Stimulated activated naive CD8-positive, alpha-beta T cell treated with anti-CD3 and anti-CD28 coated beads, Interleukin-15, Interleukin-2, amounts not matched to agents 100 U/mL and 50 U/mL, for 24 hours (primary cell): ENCODE results near the gene PFDN1.

Source experiments
- ATAC-seq: fragments of 150-1000 bp; cut with Tn5 transposase; one replicate; pipeline ENCODE4 v1.10.0; 2021
- DNase-seq: peaks from one replicate; pipeline ENCODE4 v3.0.0; 2021

The PFDN1 gene

DNA sequence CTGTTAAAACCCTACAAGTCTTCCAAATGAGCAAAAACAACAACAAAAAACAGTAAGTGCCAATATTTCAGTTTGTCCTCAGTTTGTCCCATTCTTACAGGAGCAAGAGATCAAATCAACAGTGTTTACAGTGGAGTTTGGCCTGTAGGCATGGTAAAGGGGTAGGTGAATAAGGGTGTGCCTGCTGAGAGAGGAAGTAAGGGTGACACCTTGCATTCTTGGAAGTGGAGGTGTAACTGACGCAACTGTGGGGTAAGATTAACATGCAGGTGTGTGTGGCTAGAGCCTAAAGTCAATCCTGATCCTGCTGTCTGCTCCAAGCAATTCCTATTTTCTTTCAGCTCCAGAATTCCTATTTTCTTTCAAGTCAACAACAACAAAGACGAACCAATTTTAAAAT lies 43.4 kb downstream of the PFDN1 start:
- no peak for DNase-seq
- no peak for ATAC-seq

DNA sequence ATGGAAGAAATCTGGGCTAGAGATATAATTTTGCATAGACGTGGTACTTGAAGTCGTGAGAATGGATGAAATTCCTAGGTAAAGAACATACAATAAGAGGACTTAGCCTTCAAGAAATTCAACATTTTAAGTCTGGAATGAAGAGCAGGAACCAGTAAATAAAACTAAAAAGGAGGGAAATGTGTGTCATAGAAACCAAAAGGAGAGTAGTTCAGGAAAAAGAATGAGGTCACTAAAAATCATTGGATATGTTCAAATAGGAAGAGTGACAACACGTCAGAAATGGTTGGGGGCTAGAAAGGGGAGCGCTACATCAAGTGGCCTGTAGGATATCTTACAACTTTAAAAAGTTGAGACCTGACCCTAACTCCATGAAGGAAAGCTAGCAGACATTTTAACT lies 44.0 kb downstream of the PFDN1 start:
- DNase-seq (no peak), ATAC-seq (no peak)

DNA sequence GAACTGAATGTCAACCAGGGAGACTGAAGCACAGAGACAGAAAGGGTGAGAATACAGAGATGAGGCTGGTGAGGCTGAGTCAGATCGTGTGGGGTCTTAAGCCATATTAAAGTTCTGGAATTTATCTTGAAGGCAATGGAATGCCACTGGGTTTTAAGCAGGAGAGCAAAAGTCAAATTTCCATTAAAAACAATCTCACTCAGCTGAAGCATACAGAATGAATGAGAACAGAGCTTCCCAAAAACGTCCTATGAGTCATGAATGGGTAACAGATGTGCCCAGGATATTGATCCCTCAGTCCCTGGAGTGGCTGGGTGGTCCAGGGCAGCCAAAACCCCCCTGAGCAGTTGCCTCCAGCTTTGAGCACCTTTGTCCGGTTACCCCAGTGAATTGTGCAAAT lies 44.9 kb downstream of the PFDN1 start:
- no peak for DNase-seq

DNA sequence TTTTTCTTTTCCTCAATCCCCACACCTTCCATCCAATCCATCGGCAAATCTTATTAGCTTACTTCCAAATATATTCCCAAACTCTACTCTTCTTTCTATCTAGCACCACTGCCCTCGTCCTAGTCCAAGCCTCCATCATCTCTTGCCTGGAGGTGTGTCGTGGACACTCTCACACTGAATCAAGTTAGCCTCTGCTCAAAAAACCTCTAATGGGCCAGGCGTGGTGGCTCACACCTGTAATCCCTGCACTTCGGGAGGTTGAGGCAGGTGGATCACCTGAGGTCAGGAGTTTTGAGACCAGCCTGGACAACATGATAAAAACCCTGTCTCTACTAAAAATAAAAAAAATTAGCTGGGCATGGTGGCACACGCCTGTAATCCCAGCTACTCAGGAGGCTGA lies 46.2 kb downstream of the PFDN1 start:
- ATAC-seq, result no peak

More for the DNA sequence above, 44.9 kb downstream of the PFDN1 start:
- no peak for ATAC-seq

DNA sequence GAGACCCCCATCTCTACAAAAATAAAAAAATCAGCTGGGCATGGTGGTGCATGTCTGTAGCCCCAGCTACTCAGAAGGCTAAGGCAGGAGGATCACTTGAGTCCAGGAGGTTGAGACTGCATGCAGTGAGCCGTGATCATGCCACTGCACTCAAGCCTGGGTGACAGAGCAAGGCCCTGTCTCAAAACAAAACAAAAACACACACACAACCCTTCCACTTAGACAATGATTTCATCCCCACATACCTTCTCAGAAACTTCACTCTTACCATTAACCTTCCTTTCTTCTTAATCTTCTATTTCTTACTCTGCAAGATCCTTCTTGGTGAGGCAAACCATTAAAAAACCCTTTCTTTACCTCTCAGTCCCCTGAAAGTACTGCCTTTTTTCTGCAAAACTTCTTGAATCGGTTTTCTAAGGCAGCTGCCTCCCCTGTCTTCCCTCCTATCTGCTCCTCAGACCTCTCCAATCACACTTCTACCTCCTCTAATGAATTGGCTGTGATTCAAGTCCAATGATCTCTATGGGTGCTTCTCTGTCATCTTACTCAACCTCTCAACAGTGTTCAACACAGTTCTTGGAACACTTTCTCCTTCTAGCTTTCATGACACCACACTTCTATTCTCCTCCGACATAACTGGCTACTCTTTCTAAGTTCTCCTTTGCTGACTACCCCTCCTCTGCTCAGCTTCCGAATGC lies 47.3 kb downstream of the PFDN1 start:
- ATAC-seq (no peak), DNase-seq (no peak)

More for the DNA sequence above, 46.2 kb downstream of the PFDN1 start:
- DNase-seq, result no peak

DNA sequence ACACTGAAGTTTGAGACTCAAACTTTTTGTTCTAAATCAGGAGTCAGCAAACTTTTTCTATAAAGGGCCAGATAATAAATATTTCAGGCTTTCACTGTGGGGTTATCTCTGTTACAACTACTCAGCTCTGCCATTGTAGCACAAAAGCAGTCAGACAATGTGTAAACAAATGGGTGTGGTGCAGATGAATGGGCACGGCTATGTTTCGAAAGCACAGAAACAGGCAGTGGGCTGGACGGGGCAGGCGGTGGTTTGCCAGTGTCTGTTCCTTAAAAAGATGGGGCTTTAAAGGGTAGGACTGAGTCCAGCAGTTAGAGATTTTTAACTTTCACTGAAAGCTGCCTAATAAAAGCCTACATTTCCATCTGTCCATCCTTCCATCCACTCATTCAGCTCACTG lies 48.9 kb downstream of the PFDN1 start:
- no peak for ATAC-seq
- DNase-seq, result no peak

DNA sequence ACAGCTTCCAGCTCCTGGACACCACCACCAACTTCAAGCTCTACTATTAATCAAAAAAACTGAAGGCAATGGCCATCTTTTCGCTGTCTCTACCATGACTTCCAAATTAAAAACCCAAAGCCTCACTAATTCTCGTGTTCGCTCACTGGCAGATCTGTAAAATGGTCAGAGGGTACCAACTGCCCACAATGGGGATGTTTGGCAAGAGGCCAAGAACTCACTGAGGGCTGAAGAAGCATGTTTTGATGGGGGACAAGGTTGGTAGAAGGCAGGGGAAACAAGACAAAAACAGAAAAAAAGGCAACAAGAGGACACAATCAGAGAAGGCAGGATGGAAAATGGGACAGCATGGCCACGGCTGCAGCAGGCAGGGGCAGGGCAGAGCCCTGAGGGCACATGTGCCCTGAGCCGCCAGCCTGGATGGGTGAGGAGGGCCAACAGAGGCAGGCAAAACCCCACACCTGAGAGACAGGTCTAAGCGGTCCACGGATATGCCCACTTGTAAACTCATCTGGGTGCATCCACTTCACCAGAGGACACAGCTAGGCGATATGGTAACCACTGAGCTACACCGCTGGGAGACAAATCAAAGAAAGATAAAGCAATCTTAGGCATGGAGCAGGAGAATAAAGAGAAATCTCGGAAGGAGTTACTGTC lies 50.3 kb downstream of the PFDN1 start:
- DNase-seq (no peak), ATAC-seq (no peak)

DNA sequence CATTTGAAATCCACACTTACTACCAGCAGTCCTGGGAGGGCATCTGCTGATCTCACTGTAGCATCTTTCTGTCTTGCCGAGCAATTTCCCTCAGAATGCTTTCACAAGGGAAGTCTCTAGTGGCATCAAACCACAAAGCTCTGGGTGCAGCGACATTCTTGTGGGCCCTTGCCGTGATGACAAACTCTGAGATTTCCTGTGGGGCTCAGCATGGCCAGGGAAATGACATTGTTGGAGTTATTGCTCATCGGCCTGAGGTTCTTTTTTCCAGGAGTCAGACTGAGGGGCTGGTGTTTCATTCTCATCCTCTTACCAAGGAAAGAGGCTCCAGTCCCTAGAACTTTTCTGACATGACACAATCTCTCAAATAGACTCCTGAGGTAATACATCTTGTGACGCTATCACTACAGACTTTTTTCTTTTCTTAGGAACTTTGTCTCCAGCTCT lies 51.4 kb downstream of the PFDN1 start:
- peak; percentile 71 for DNase-seq
- ATAC-seq, result peak; percentile 96

DNA sequence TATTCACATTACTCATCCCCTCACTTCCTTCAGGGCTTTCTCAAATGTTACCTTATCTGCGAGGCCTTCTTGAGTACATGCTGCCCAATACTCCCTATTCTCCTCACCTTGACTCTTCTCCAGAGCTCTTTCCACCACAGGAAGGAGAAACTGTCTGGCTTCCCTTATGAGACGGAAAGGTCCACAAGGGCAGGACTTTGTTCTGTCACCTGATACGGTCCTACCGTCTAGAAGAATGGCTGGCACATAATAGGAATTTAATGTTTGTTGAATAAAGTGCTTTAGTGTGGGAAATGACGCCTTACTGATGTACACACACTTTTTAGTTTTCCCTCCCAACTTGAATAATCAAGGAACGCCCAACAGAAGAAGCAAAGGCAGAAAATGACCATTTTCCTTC lies 52.5 kb downstream of the PFDN1 start:
- ATAC-seq (no peak), DNase-seq (no peak)

DNA sequence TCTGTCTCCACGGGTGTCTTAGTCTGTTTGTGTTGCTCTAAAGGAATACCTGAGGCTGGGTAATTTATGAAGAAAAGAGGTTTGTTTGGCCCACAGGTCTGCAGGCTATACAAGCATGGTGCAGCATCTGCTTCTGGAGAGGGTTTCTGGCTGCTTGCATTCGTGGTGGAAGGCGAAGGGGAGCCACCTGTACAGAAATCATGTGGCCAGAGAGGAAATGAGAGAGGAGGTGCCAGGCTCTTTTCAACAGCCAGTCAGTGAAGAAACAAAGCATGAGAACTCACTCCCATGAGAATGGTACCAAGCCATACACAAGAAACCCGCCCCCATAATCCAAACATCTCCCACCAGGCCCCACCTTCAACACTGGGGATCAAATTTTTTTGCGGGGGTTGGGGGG lies 53.4 kb downstream of the PFDN1 start:
- no peak for ATAC-seq
- no peak for DNase-seq

DNA sequence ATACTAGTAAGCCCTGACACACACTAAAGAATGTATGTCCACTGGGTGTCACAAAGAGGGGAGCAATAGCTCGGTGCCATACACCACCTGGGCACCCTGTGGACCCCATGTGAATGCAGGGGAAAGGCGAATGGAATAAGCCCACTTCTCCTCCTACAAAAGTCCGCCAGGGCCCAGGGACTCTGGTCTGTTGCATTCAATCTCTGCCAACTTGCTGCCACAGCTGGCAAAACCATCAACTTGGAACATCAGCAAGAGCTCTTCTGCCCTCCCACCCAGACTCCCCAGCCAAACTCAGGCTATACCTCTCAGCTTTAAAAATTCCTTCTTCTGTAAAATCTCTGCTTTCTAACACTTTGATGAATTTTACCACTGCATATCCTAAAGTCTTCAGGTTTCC lies 54.5 kb downstream of the PFDN1 start:
- no peak for DNase-seq
- no peak for ATAC-seq

DNA sequence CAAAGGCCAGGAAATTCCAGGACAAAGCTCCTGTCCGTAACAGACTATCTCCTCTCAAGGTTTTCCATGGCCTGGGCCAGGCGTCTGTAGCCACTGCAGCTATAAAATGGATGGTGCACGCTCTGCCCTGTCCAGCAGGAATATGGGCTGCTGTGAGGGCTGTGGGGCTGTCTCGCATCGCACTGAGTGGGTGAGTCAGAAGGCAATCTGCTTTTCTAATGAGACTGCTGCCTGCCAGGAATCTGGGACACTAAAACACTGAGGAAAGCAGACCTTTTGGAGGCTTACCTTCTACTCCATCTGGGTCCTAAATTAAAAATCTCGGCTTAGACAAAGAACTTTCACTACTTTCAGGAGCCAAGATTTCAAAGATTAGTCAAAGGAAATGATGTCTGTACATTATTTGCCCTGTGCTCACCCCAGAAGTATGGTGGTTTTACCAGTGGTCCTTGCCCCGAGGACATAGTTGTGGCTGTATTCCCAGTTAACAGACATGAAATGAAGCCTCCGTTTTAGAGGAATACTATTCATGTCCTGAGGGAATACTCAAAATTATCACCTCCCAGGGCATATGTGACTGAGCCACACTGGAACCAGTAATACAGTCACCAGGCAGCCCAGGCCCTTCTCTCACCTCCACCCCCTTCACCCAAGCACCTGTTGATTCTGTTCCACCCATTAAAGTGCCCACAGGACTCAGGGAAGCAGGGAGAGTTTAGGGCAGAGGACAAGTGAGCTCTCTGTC lies 56.4 kb downstream of the PFDN1 start:
- DNase-seq (no peak), ATAC-seq (no peak)

DNA sequence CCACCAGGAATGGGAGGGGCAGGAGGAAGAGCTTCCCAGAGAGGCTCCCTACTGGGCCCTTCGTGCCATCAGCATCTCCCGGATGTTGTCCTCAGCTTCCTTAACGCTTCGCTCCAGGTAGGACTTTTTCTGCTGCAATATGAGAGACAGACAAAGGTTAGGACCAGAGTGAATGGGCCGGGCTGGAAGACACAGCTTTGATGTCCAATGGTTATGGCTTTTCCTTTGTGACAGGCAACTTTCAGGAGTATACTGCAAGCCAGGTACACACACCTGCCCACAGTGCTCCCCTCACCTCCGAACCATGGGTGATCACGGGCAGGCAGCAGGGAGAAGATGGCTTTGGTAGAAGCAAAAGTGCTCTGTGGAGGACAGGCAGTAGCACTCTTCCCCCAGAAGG lies 57.0 kb downstream of the PFDN1 start:
- ATAC-seq (no peak), DNase-seq (no peak)

DNA sequence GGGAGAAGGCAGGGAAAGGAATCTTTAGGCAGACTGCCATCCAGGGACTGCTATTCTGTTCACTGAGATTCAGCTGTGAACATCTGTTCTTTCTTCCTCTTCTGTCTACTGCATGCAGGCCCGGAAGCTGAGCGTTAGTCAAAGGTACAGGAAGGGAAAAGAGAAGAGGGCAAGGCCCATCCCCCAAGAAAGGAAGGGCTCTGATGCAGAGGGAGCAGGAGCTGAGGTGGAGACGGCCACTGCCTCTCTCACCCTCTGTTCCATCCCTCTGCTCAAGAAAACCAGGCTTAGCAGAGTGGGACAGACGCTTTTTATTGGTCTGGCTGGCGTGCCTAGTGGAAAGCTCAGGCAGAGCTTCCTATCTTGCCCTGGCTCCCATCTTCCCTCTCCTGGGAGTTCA lies 57.6 kb downstream of the PFDN1 start:
- ATAC-seq (no peak), DNase-seq (no peak)

DNA sequence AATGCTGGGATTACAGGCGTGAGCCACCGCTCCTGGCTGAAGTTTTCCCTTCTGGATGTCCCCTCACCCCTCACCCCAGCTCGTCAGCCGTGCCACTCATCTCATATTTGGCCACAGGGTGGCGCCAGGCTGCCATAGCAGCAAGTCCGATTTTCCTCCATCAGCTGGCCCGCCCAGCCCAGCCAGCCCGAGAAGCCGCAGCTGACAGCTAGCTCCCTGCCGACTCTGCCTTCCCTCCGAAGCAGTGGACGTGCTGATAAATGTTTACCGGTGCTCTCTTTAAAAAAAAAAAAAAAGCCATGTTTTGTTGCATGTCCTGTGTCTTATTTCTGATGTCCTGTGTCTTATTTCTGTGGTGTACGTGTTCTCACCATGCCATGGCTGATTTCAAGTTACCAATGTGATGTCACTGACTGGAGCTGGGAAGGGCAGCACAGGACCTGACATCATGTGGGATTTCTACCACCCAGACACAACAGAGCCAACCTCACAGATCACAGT lies 58.3 kb downstream of the PFDN1 start:
- DNase-seq, result peak; percentile 87
- ATAC-seq, result peak; percentile 70

DNA sequence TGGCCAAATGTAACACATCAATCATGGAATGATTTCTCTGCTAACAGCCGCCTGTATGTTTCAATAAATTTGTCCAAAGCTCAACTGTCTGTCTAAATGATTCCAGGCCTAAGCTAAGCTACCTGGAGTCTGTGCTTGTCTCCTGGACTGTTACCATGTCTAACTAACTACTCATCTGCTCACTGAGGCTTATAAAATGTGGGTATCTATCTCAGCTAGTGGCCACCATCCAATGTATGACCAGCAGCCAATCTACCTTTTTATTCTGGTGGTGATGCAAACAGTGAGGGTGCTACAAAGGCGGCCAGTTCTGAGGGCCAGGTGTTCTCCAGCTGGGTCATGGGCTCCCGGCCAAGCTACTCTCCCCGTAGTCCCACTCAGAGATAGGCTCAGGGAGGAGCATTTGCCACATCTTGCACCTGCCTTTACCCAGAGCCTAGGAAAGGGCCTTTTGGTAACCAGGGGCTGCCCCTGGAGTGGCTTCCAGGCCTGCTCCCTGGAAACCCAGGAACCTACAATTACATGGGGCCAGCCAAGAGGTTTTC lies 59.1 kb downstream of the PFDN1 start:
- no peak for ATAC-seq

DNA sequence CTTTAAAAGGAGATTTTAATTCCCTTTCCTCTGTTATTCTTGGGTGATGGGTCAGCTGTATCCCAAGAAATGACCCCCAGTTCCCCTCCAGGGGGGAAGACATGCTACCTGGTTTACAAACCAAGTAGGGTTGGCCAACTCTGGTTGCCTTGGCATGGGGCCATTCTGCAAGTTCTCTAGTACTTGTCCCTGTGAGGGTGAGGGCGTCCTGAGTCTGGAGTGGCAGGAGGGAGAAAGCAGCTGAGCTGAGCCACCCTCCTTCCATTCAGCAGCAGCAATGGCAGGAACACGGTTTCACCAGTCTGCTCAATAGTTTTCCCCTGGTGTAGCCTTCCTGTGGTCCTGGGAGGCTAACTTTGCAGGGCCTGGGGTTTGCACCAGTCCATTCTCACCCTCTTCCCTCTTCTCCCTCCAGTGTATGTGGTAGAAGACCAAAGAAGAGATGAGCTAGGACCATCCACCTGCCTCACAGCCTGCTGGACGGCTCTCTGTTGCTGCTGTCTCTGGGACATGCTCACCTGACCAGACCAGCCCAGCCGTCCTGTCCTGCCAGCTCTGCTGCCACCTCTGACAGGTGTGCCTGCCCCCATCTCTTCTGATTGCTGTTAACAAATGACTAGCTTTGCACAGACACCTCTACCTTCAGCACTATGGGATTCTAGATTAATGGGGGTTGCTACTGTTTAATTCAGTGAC lies 59.9 kb downstream of the PFDN1 start:
- ATAC-seq (no peak), DNase-seq (no peak)

More for the DNA sequence above, 59.1 kb downstream of the PFDN1 start:
- DNase-seq, result no peak

DNA sequence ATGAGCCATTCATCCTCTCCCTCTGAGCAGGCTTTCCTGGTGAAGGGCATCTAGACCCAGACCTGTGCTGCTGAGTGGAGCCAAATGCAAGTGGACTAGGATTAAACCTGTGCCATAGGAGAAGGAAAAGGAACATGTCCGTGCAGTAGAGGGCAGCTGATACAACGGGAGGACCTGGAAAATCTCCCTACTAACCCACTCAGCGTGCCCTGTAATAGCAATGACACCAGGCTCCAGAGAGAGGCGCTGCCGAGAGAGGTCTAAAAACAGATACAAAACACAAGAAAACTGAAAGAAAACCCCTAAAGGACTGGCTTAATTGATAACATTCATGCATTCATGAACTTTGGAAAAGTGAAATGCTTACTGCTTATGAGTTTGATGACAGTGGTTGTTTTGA lies 60.8 kb downstream of the PFDN1 start:
- DNase-seq, result no peak
- no peak for ATAC-seq

DNA sequence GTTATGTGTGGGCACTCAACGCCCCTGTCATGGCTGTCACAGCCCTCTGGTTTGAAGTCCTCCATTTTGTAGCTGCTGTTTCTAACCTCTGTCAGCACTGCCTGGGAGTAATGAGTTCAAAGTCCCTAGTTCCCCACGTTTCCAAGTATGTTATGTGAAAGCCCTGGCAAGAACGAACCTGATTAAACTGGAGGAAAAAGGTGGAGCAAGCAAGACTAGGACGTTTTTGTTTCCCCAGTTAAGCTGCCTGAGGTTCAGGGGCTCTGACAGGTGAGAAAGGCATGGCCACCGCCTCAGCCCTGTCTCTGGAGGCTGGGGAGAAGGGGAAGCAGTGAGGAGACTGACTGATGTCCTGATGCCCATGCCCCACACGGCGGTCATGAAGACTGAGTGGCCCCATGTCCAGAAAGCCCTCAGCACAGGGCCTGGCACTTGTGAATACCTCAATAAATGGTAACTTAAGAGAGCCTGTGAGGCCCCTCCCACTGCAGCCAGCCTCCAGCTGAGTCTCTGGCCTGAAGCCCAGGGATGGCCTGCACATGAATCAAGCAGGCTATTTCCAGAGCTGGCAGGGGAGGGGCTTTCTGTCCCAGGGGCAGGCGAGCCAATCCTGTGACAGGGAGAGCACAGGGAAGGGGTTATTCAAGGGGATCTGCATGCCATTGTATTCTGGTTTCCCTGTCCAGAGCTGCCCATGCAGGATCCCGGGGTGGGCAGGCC lies 61.8 kb downstream of the PFDN1 start:
- DNase-seq, result no peak

DNA sequence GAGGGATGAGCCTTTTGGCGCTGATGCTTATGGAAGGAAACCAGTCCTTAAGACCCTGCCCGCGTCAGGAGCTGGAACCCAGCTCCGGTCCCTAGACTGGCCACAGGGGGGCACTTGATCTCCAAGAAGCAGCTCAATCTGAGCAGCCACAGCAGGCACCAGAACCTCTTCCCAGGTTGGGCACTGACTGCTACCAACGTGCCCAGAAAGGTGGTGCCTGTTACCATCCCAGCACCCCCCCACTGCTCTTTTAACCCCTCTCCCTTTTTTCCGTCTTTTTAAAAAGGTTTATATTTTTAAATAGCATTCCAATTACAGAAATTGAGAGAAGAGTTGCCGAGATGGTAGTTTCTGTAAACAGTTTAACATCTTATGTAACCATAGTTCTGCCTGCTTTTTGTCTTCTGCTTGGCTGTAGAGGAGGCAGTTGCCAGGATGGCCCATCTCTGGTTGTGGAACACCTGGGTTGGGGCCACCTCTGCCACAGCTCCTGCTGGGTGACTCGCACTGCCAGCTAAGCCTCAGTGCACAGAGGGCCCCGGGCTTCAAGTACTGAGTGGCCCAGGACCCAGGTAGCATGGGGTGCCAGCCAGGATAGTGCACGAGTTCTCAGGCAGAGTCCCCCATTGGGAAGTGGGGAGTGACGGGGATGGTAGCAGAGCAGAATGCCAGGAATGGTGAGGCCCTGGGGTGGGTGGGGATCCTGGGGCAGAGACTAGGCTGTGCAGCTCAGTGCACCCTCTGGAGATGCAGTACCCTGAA lies 62.8 kb downstream of the PFDN1 start:
- ATAC-seq (peak; percentile 62), DNase-seq (peak; percentile 72)

More for the DNA sequence above, 61.8 kb downstream of the PFDN1 start:
- no peak for ATAC-seq

DNA sequence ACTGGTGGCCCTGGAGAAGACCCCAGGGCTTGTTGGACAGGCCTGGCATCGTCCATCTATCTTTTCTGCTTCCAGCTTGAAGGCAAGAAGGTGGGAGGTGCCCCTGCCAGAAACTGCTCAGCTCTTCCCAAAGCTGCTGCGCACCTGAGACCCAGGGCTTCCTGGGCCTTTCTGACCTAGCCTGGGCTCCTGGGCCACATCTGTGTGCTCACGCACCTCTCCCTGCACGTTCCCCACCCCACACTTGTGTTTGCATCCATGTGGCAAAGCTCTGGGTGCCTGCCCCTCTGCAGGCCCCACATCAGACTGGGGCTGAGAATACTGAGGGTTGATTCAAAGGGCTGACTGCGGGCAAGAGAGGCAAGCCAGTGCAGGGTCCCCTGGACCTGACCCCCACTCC lies 63.4 kb downstream of the PFDN1 start:
- ATAC-seq (no peak), DNase-seq (no peak)
